ENCODE results near the gene FBXW7. TPM values are rescaled to one million over a fixed set of nuclear protein-coding genes. Genes with fewer than 3 reads are reported as not detected.
A peak's percentile ranks its signal among the peaks of the same experiment; 100 is the strongest.

Gene FBXW7
- total RNA-seq, 1 experiment from 2014 or later, result 33.5 TPM

DNA sequence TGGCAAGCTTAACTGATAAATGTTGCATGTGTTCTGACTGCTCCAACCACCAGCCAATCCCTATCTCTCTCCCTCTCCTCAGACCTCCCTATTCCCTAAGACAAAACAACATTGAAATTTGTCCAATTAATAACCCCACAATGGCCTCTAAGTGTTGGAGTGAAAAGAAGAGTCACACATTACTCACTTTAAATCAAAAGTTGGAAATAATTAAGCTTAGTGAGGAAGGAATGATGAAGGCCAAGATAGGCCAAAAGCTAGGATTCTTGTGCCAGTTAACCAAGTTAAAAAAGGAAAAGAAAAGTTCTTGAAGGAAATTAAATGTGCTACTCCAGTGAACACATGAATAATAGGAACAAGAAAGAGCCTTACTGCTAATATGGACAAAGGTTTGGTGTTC is 55.6 kb downstream of the FBXW7 start:
- TF ChIP-seq, protein P1, sequence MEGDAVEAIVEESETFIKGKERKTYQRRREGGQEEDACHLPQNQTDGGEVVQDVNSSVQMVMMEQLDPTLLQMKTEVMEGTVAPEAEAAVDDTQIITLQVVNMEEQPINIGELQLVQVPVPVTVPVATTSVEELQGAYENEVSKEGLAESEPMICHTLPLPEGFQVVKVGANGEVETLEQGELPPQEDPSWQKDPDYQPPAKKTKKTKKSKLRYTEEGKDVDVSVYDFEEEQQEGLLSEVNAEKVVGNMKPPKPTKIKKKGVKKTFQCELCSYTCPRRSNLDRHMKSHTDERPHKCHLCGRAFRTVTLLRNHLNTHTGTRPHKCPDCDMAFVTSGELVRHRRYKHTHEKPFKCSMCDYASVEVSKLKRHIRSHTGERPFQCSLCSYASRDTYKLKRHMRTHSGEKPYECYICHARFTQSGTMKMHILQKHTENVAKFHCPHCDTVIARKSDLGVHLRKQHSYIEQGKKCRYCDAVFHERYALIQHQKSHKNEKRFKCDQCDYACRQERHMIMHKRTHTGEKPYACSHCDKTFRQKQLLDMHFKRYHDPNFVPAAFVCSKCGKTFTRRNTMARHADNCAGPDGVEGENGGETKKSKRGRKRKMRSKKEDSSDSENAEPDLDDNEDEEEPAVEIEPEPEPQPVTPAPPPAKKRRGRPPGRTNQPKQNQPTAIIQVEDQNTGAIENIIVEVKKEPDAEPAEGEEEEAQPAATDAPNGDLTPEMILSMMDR (conservative IDR thresholded peaks at IDR 0.05; ENCODE audit: low read depth, low read length), result no peak
- no peak for TF ChIP-seq EZH2 (IDR thresholded peaks at IDR 0.05; ENCODE audit: borderline replicate concordance, low read depth, low read length, poor library complexity, severe bottlenecking)
- H3K27ac ChIP-seq (ENCODE audit: low read depth, low read length, poor library complexity, severe bottlenecking), result no peak overlapping the region
- H3K36me3 ChIP-seq (ENCODE audit: insufficient read depth, low read length, poor library complexity, severe bottlenecking), result no peaks in the 10 kb centered on the region
- H3K4me1 ChIP-seq (ENCODE audit: insufficient read depth, low read length, poor library complexity, severe bottlenecking), result peaks cover 15% of the 10 kb centered on the region
- no TSS peak for BruUV-seq (replicated peaks)
- H3K4me3 ChIP-seq (ENCODE audit: low read depth, low read length, poor library complexity, severe bottlenecking), result no peak overlapping the region
- no peaks in the 10 kb centered on the region for H3K27me3 ChIP-seq (replicated peaks; ENCODE audit: insufficient read depth, low read depth, low read length, poor library complexity)
- intact Hi-C loops (cut with micrococcal nuclease; ENCODE audit: unreplicated experiment), result no loop called here
- ChIA-PET CTCF (no interaction called here), POLR2A (ENCODE audit: low non-redundant PET) (no interaction called here)
- no peaks in the 10 kb centered on the region for H3K9me3 ChIP-seq (ENCODE audit: low read depth, low read length, poor library complexity, severe bottlenecking)
- DNase-seq (ENCODE audit: low spot score), result no peak

DNA sequence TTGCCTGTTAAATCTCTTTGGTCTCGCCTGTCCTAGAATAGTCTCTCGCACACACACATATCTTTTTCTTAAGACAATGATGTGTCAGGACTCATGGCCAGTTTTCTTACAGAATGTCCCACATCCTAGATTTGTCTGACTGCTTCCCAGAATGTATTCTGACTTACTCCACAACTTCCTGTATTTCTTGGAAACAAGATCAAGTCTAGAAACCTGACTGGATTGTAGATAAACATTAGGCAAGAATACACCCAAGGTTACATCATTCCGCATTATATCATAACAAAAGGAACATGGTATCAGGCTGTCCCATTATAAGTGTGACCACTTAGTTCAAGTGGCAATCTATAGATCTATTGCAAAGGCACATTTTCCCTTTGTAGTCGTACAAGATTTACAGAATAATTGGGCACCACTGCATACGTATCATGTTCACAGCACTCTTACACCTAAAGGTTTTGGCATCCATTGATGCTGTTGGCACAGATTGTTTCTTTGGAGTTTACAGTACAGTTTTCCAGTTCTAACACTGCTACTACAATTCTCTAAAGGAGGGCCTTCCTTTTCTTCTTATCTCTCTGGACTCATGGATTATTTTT is 56.4 kb downstream of the FBXW7 start:
- Histone ChIP-seq H3K27me3 (replicated peaks; ENCODE audit: insufficient read depth, low read depth, low read length, poor library complexity) (no peaks in the 10 kb centered on the region), H3K4me1 (ENCODE audit: insufficient read depth, low read length, poor library complexity, severe bottlenecking) (peaks cover 15% of the 10 kb centered on the region), H3K36me3 (ENCODE audit: insufficient read depth, low read length, poor library complexity, severe bottlenecking) (no peaks in the 10 kb centered on the region), H3K9me3 (ENCODE audit: low read depth, low read length, poor library complexity, severe bottlenecking) (no peaks in the 10 kb centered on the region), H3K4me3 (ENCODE audit: low read depth, low read length, poor library complexity, severe bottlenecking) (no peak overlapping the region), H3K27ac (ENCODE audit: low read depth, low read length, poor library complexity, severe bottlenecking) (peak overlapping the region; percentile 14)
- CTCF ChIA-PET, result no interaction called here
- TF ChIP-seq EZH2 (IDR thresholded peaks at IDR 0.05; ENCODE audit: borderline replicate concordance, low read depth, low read length, poor library complexity, severe bottlenecking), result no peak
- no TSS peak for BruUV-seq (replicated peaks)
- intact Hi-C loops (cut with micrococcal nuclease; ENCODE audit: unreplicated experiment), result no loop called here
- no peak for DNase-seq (ENCODE audit: low spot score)
- POLR2A ChIA-PET (ENCODE audit: low non-redundant PET), result no interaction called here

DNA sequence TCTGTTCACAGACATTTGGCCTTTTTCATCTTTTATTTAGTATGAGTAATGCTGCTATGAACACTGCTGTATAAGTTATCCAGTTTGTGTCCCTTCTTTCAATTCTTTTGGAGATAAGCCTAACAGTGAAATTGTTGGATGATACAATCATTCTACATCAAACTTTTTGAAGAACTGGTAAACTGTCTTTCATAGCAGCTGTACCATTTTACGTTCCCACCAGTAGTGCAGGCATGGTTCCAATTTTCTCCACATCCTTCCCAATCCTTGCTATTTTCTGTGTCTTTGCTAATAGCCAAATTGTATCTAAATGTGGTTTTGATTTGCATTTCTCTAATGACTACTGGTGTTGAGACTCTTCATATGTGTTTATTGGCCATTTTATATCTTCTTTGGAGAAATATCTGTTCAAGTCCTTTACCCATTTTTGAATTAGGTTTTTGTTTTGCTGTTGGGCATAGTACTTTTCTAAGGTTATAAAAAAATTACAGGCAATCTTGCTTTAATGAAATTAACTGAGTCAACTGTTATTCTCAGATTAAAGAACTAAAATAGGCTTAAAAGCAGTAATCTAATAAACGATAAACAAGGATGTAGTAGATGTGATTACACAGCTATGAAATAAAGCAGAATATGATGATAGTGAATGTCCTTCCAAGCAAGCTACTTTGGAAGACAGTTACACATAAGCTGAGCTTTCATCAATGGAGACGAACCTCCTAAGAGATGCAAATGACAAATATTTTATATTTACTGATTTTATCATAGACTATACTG is 57.2 kb downstream of the FBXW7 start:
- H3K27me3 ChIP-seq (replicated peaks; ENCODE audit: insufficient read depth, low read depth, low read length, poor library complexity), result no peaks in the 10 kb centered on the region
- DNase-seq (ENCODE audit: low spot score), result no peak
- H3K9me3 ChIP-seq (ENCODE audit: low read depth, low read length, poor library complexity, severe bottlenecking), result no peaks in the 10 kb centered on the region
- no peak overlapping the region for H3K4me3 ChIP-seq (ENCODE audit: low read depth, low read length, poor library complexity, severe bottlenecking)
- H3K4me1 ChIP-seq (ENCODE audit: insufficient read depth, low read length, poor library complexity, severe bottlenecking), result peaks cover 15% of the 10 kb centered on the region
- ChIA-PET CTCF (no interaction called here), POLR2A (ENCODE audit: low non-redundant PET) (no interaction called here)
- TF ChIP-seq, protein P1 (conservative IDR thresholded peaks at IDR 0.05; ENCODE audit: low read depth, low read length), result no peak
- TF ChIP-seq EZH2 (IDR thresholded peaks at IDR 0.05; ENCODE audit: borderline replicate concordance, low read depth, low read length, poor library complexity, severe bottlenecking), result no peak
- BruUV-seq (replicated peaks), result no TSS peak
- intact Hi-C loops (cut with micrococcal nuclease; ENCODE audit: unreplicated experiment), result no loop called here
- H3K36me3 ChIP-seq (ENCODE audit: insufficient read depth, low read length, poor library complexity, severe bottlenecking), result no peaks in the 10 kb centered on the region
- no peak overlapping the region for H3K27ac ChIP-seq (ENCODE audit: low read depth, low read length, poor library complexity, severe bottlenecking)
